Activated CD4-positive, alpha-beta memory T cell treated with anti-CD3 and anti-CD28 coated beads, Interleukin-2, amount 10 ng/mL, durations not matched to agents 7 days and 5 days (primary cell): ENCODE results near the gene PPT1. TPM values are rescaled to one million over a fixed set of nuclear protein-coding genes. Genes with fewer than 3 reads are reported as not detected.

Experiments
- CTCF ChIA-PET: fragments of 350-600 bp; sonication (Branson Sonifier 250); formaldehyde crosslinking; loops from one replicate; lab custom pipeline; 2021; ENCODE audit warnings: antibody characterized with exemption, inconsistent platforms; lab: Charles Lee
- POLR2A ChIA-PET: fragments of 350-600 bp; sonication (Branson Sonifier 250); formaldehyde crosslinking; loops from one replicate; lab custom pipeline; 2021; ENCODE audit warnings: antibody characterized with exemption; lab: Charles Lee
- DNase-seq: peaks from one replicate; pipeline ENCODE4 v3.0.0-alpha.2; 2020
- H3K27ac Mint-ChIP-seq: one replicate; pipeline ENCODE4 v1.8.0; 2021; ENCODE audit warnings: mild to moderate bottlenecking, mixed read lengths
- H3K27me3 Mint-ChIP-seq: one replicate; pipeline ENCODE4 v1.8.0; 2021; ENCODE audit warnings: mixed read lengths
- H3K36me3 Mint-ChIP-seq: one replicate; pipeline ENCODE4 v1.8.0; 2021; ENCODE audit warnings: low read depth, mixed read lengths
- H3K4me1 Mint-ChIP-seq: one replicate; pipeline ENCODE4 v1.8.0; 2021; ENCODE audit warnings: mixed read lengths
- H3K4me3 Mint-ChIP-seq: one replicate; pipeline ENCODE4 v1.8.0; 2021; ENCODE audit warnings: mild to moderate bottlenecking, mixed read lengths
- H3K9me3 Mint-ChIP-seq: one replicate; pipeline ENCODE4 v1.8.0; 2021; ENCODE audit warnings: mixed read lengths
- total RNA-seq, 2 experiments: library from RNA; stranded (reverse); gene quantifications; one replicate each; pipeline ENCODE4 v1.2.3, GENCODE V29; 2021

PPT1 gene
- total RNA-seq, 2 experiments from 2014 or later: 76.9 to 83.4 TPM

- Mint-ChIP-seq H3K36me3 (peaks cover 7% of the 10 kb centered on the region), H3K9me3 (no peaks in the 10 kb centered on the region), H3K27me3 (peaks cover 4% of the 10 kb centered on the region), H3K4me3 (no peak overlapping the region), H3K4me1 (peaks cover 53% of the 10 kb centered on the region), H3K27ac (peak overlapping the region; percentile 47)
- DNase-seq: no peak
- ChIA-PET POLR2A (interaction anchor here (0.9 to 1.1 kb wide), 4 partner anchors 61 to 306 kb away, joined by 3 read pairs; no protein-coding TSS in a partner anchor), CTCF (interaction anchor here (0.5 to 3.5 kb wide), 6 partner anchors 8 to 218 kb away, joined by 3 to 28 read pairs (median 4); partner anchors contain the start of gene MYCL)
Observed at GRCh38 chr1:40034869-40035268, 62.2 kb downstream of the PPT1 start.

- CTCF ChIA-PET: interaction anchor here (0.6 to 3.5 kb wide), 31 partner anchors 9 to 217 kb away, joined by 3 to 57 read pairs (median 5); partner anchors contain the start of genes MYCL and TRIT1
- H3K4me3 Mint-ChIP-seq: no peak overlapping the region
- peaks cover 39% of the 10 kb centered on the region for H3K4me1 Mint-ChIP-seq
- POLR2A ChIA-PET: interaction anchor here (0.9 to 1.7 kb wide), 4 partner anchors 10 to 122 kb away, joined by 3 to 7 read pairs (median 4); no protein-coding TSS in a partner anchor
- H3K27ac Mint-ChIP-seq: no peak overlapping the region
- H3K36me3 Mint-ChIP-seq: no peaks in the 10 kb centered on the region
- DNase-seq: peak; percentile 58
- no peaks in the 10 kb centered on the region for H3K9me3 Mint-ChIP-seq
- peaks cover 12% of the 10 kb centered on the region for H3K27me3 Mint-ChIP-seq
Observed at GRCh38 chr1:40032240-40032891, 64.7 kb downstream of the PPT1 start.

- H3K27me3 Mint-ChIP-seq: peaks cover 12% of the 10 kb centered on the region
- H3K4me3 Mint-ChIP-seq: no peak overlapping the region
- ChIA-PET POLR2A (interaction anchor here (1.1 to 1.5 kb wide), 2 partner anchors 9 to 10 kb away, joined by 3 to 5 read pairs; partner anchors contain the start of gene CAP1), CTCF (interaction anchor here (1.6 to 3.0 kb wide), 3 partner anchors 10 to 122 kb away, joined by 5 to 14 read pairs (median 9); no protein-coding TSS in a partner anchor)
- no peaks in the 10 kb centered on the region for H3K36me3 Mint-ChIP-seq
- peaks cover 33% of the 10 kb centered on the region for H3K4me1 Mint-ChIP-seq
- H3K9me3 Mint-ChIP-seq: peaks cover 2% of the 10 kb centered on the region
- no peak for DNase-seq
- H3K27ac Mint-ChIP-seq: no peak overlapping the region
Observed at GRCh38 chr1:40030528-40031135, 66.4 kb downstream of the PPT1 start.

- no peak overlapping the region for H3K4me3 Mint-ChIP-seq
- H3K27ac Mint-ChIP-seq: no peak overlapping the region
- no peaks in the 10 kb centered on the region for H3K36me3 Mint-ChIP-seq
- peaks cover 26% of the 10 kb centered on the region for H3K4me1 Mint-ChIP-seq
- no peak for DNase-seq
- peaks cover 2% of the 10 kb centered on the region for H3K9me3 Mint-ChIP-seq
- ChIA-PET POLR2A (interaction anchor here (1.5 kb wide), 1 partner anchor 10 kb away, joined by 5 read pairs; no protein-coding TSS in a partner anchor), CTCF (interaction anchor here (0.6 to 3.0 kb wide), 2 partner anchors 110 to 118 kb away, joined by 3 to 14 read pairs; no protein-coding TSS in a partner anchor)
- H3K27me3 Mint-ChIP-seq: peaks cover 14% of the 10 kb centered on the region
Observed at GRCh38 chr1:40029608-40030007, 67.4 kb downstream of the PPT1 start.

- ChIA-PET CTCF (interaction anchor here (0.8 to 1.5 kb wide), 6 partner anchors 10 to 210 kb away, joined by 3 to 5 read pairs (median 4); no protein-coding TSS in a partner anchor), POLR2A (interaction anchor here (1.7 kb wide), 1 partner anchor 12 kb away, joined by 15 read pairs; the partner anchor contains the start of gene CAP1)
- Mint-ChIP-seq H3K4me1 (peaks cover 17% of the 10 kb centered on the region), H3K9me3 (peaks cover 4% of the 10 kb centered on the region), H3K27me3 (peaks cover 21% of the 10 kb centered on the region), H3K27ac (no peak overlapping the region), H3K36me3 (no peaks in the 10 kb centered on the region), H3K4me3 (no peak overlapping the region)
- no peak for DNase-seq
Observed at GRCh38 chr1:40027647-40028046, 69.4 kb downstream of the PPT1 start.

- H3K4me3 Mint-ChIP-seq: no peak overlapping the region
- H3K4me1 Mint-ChIP-seq: peaks cover 3% of the 10 kb centered on the region
- peaks cover 4% of the 10 kb centered on the region for H3K9me3 Mint-ChIP-seq
- ChIA-PET POLR2A (no interaction called here), CTCF (interaction anchor here (0.6 to 1.8 kb wide), 2 partner anchors 105 to 226 kb away, joined by 3 to 6 read pairs; no protein-coding TSS in a partner anchor)
- peaks cover 21% of the 10 kb centered on the region for H3K27me3 Mint-ChIP-seq
- H3K36me3 Mint-ChIP-seq: no peaks in the 10 kb centered on the region
- no peak for DNase-seq
- H3K27ac Mint-ChIP-seq: no peak overlapping the region
Observed at GRCh38 chr1:40024671-40025070, 72.4 kb downstream of the PPT1 start.

GRCh38 chr1:40023379-40023944 lies 73.6 kb downstream of the PPT1 start:
- POLR2A ChIA-PET: no interaction called here
- CTCF ChIA-PET: no interaction called here
- H3K4me3 Mint-ChIP-seq: no peak overlapping the region
- peaks cover 18% of the 10 kb centered on the region for H3K27me3 Mint-ChIP-seq
- peaks cover 4% of the 10 kb centered on the region for H3K9me3 Mint-ChIP-seq
- H3K27ac Mint-ChIP-seq: no peak overlapping the region
- H3K4me1 Mint-ChIP-seq: peaks cover 4% of the 10 kb centered on the region
- no peak for DNase-seq
- H3K36me3 Mint-ChIP-seq: no peaks in the 10 kb centered on the region

Other genes starting within 250 kb of the PPT1 start
- 10 to 100 TPM; 12.9 to 16.1 TPM for gene TRIT1, start 213.7 kb downstream of the PPT1 start, total RNA-seq
- under 1 TPM; 0.10 to 0.18 TPM for gene MYCL, start 195.3 kb downstream of the PPT1 start, total RNA-seq
- gene MFSD2A, start 142.1 kb downstream of the PPT1 start, total RNA-seq: 1 to 10 TPM; 2.4 to 2.5 TPM
- 100 to 1,000 TPM; 890 to 908 TPM for gene CAP1, start 56.5 kb downstream of the PPT1 start, total RNA-seq
- 10 to 100 TPM; 23.8 to 24.6 TPM for gene RLF, start 64.1 kb upstream of the PPT1 start, total RNA-seq
- not detected for gene TMCO2, start 150.7 kb upstream of the PPT1 start, total RNA-seq
- 10 to 100 TPM; 23.8 to 25.4 TPM for gene ZMPSTE24, start 161.0 kb upstream of the PPT1 start, total RNA-seq
- 1 to 10 TPM; 7.2 to 8.2 TPM for gene COL9A2, start 220.0 kb upstream of the PPT1 start, total RNA-seq